HepG2 (cell line): Measurements from ENCODE around the gene MEGF11. TPM values are rescaled to one million over a fixed set of nuclear protein-coding genes. Genes with fewer than 3 reads are reported as not detected.

Experiments
- ATAC-seq: fragments of 200-7000 bp; cut with Tn5 transposase; 3 replicates; pipeline ENCODE4 v1.9.1; 2020; ENCODE audit warnings: mild to moderate bottlenecking, moderate library complexity
- BruUV-seq: library from RNA; stranded (reverse); fragments of 400-500 nt; replicated peaks from 2 replicates; lab custom pipeline; 2021; lab: Mats Ljungman, UMichigan
- CTCF ChIA-PET: fragments of 300-600 bp; formaldehyde crosslinking; extraction: SDS; loops from one replicate; lab custom pipeline; 2021; ENCODE audit warnings: low total read pairs, inconsistent platforms, low intra/inter-chr PET ratio; lab: Yijun Ruan, JAX
- POLR2A ChIA-PET: fragments of 350-600 bp; sonication (Branson Sonifier 250); formaldehyde crosslinking; loops from one replicate; lab custom pipeline; 2020; ENCODE audit warnings: antibody characterized with exemption, inconsistent platforms; lab: Yijun Ruan, JAX
- DNase-seq: peaks from one replicate; pipeline ENCODE4 v3.0.0-alpha.2; 2015; ENCODE audit warnings: low spot score
- FAIRE-seq: peaks from 3 replicates; lab custom pipeline; 2011; peaks lifted over from hg19 to GRCh38; lab: Jason Lieb, UNC
- H2AFZ ChIP-seq: one replicate; pipeline ENCODE4 v1.6.1; 2011; ENCODE audit warnings: low read length, inconsistent platforms
- H3K27ac ChIP-seq: fragments of 300-600 bp; 3 replicates; pipeline ENCODE4 v1.8.0; 2011; ENCODE audit warnings: mixed run types, mild to moderate bottlenecking, mixed read lengths, low read length, inconsistent platforms; ENCODE audit not compliant: insufficient read depth; ENCODE audit errors: extremely low read length
- H3K27me3 ChIP-seq, 2 experiments: fragments of 200-600 bp in 1 of 2; 2 replicates in 1 of 2; 3 replicates in 1 of 2; pipeline versions ENCODE4 v1.6.0 to v1.8.0; 2011; ENCODE audit warnings: low read length in 2 of 2, mild to moderate bottlenecking in 2 of 2, moderate library complexity in 2 of 2, inconsistent platforms in 1 of 2; ENCODE audit not compliant: insufficient read depth in 2 of 2, control insufficient read depth in 1 of 2
- H3K36me3 ChIP-seq, 2 experiments: fragments of 200-600 bp in 1 of 2; replicated peaks in 1 of 2; 2 replicates in 1 of 2; 3 replicates in 1 of 2; pipeline versions ENCODE4 v1.5.1 to v1.8.0; 2011; ENCODE audit warnings: low read length in 2 of 2, inconsistent platforms in 1 of 2; ENCODE audit not compliant: insufficient read depth in 2 of 2, control insufficient read depth in 1 of 2
- H3K4me1 ChIP-seq: 2 replicates; pipeline ENCODE4 v1.5.1; 2012; ENCODE audit warnings: low read length, inconsistent platforms; ENCODE audit not compliant: insufficient read depth
- H3K4me2 ChIP-seq: 2 replicates; pipeline ENCODE4 v1.6.0; 2011; ENCODE audit warnings: low read depth, low read length, inconsistent platforms
- H3K4me3 ChIP-seq, 3 experiments: fragments of 200-600 bp in 1 of 3; sonication (generic), shearing (Covaris generic) in 1 of 3; replicated peaks in 1 of 3; 2 replicates each; pipeline ENCODE4 v1.5.1; 2011 to 2016; ENCODE audit warnings: low read length in 3 of 3, inconsistent platforms in 2 of 3, low read depth in 2 of 3, mild to moderate bottlenecking in 2 of 3, control low read depth in 1 of 3, mixed read lengths in 1 of 3; ENCODE audit not compliant: insufficient read depth in 1 of 3
- H3K79me2 ChIP-seq: one replicate; pipeline ENCODE4 v1.6.1; 2011; ENCODE audit warnings: low read length, inconsistent platforms; ENCODE audit not compliant: insufficient read depth
- H3K9ac ChIP-seq: 2 replicates; pipeline ENCODE4 v1.6.0; 2011; ENCODE audit warnings: mild to moderate bottlenecking, low read depth, low read length, inconsistent platforms; ENCODE audit not compliant: insufficient read depth
- H3K9me3 ChIP-seq: 2 replicates; pipeline ENCODE4 v1.5.1; 2012; ENCODE audit warnings: mild to moderate bottlenecking, low read length
- H4K20me1 ChIP-seq: 2 replicates; pipeline ENCODE4 v1.6.0; 2011; ENCODE audit warnings: inconsistent platforms, mild to moderate bottlenecking, low read length, moderate library complexity; ENCODE audit not compliant: insufficient read depth
- ARID3A ChIP-seq: IDR thresholded peaks from 2 replicates; pipeline ENCODE4 v1.6.1; 2012; ENCODE audit warnings: low read depth, low read length, improper control_type of control experiment
- DRAP1 ChIP-seq: IDR thresholded peaks from 2 replicates; pipeline ENCODE4 v1.6.1; 2016; ENCODE audit warnings: missing genetic modification reagents, missing compliant biosample characterization
- KLF16 ChIP-seq, 2 experiments: sonication (generic) in 1 of 2; formaldehyde crosslinking in 1 of 2; IDR thresholded peaks; 2 replicates each; pipeline versions ENCODE4 v1.6.1 to v1.8.0; 2016 to 2023; ENCODE audit warnings: missing genetic modification reagents in 2 of 2, missing compliant biosample characterization in 1 of 2
- MBD4 ChIP-seq: IDR thresholded peaks from 2 replicates; pipeline ENCODE4 v1.6.1; 2012; ENCODE audit warnings: low read length, inconsistent platforms, borderline replicate concordance
- NCOR1 ChIP-seq: fragments of 200-600 bp; sonication (generic); IDR thresholded peaks from 2 replicates; pipeline ENCODE4 v1.7.0; 2017; ENCODE audit warnings: antibody characterized with exemption, low read length, borderline replicate concordance
- NPAS2 ChIP-seq: sonication (generic); formaldehyde crosslinking; IDR thresholded peaks from 2 replicates; pipeline ENCODE4 v1.8.0; 2022; ENCODE audit warnings: mild to moderate bottlenecking, missing genetic modification reagents, borderline replicate concordance
- NR0B2 ChIP-seq: sonication (generic); formaldehyde crosslinking; IDR thresholded peaks from 2 replicates; pipeline ENCODE4 v1.4.0; 2020; ENCODE audit warnings: mild to moderate bottlenecking, missing genetic modification reagents
- RORA ChIP-seq: sonication (generic); formaldehyde crosslinking; IDR thresholded peaks from 2 replicates; pipeline ENCODE4 v1.5.0; 2020; ENCODE audit warnings: mild to moderate bottlenecking, missing genetic modification reagents, moderate library complexity
- TIGD3 ChIP-seq: sonication (generic); formaldehyde crosslinking; IDR thresholded peaks from 2 replicates; pipeline ENCODE4 v1.5.1; 2020; ENCODE audit warnings: mild to moderate bottlenecking, missing genetic modification reagents, borderline replicate concordance
- ZBTB33 ChIP-seq: sonication (generic); formaldehyde crosslinking; IDR thresholded peaks from 2 replicates; pipeline ENCODE4 v1.4.0; 2020; ENCODE audit warnings: missing genetic modification reagents
- ZNF564 ChIP-seq: sonication (generic); formaldehyde crosslinking; IDR thresholded peaks from 2 replicates; pipeline ENCODE4 v1.8.1; 2023; ENCODE audit warnings: mild to moderate bottlenecking, missing genetic modification reagents
- ZNF619 ChIP-seq: sonication (generic); formaldehyde crosslinking; IDR thresholded peaks from 2 replicates; pipeline ENCODE4 v1.4.0; 2020; ENCODE audit warnings: mild to moderate bottlenecking, missing genetic modification reagents
- WGBS: methylation state at CpG from one replicate; pipeline ENCODE4 v1.1.6; 2017; ENCODE audit warnings: low lambda C conversion rate; 5-methylcytosine and 5-hydroxymethylcytosine counted together
- in situ Hi-C: cut with HindIII; loops from 2 replicates; pipeline ENCODE4 v1.10.0; 2017; ENCODE audit warnings: low pct_unique_long_range_greater_than_20kb; ENCODE audit not compliant: extremely low pct_ligation_motif_present
- intact Hi-C: fragments of 100-400 bp; cut with micrococcal nuclease; formaldehyde crosslinking; loops from one replicate; pipeline ENCODE4 v1.10.0; 2022; ENCODE audit not compliant: unreplicated experiment
- polyA plus RNA-seq, 8 experiments: library from polyadenylated mRNA; depleted of rRNA in 3 of 8; stranded (reverse) in 7 of 8; unstranded in 1 of 8; fragments of >200 nt; fragmentation: Illumina TruSeq in 4 of 8; extraction: Trizol in 4 of 8; gene quantifications; 2 replicates each; pipeline versions ENCODE4 v1.2.1 to v1.2.3, GENCODE V29; 2011 to 2016; ENCODE audit warnings: low read depth in 4 of 8, missing spikeins in 1 of 8, mixed read lengths in 1 of 8; ENCODE audit not compliant: insufficient read depth in 1 of 8
- total RNA-seq, 5 experiments: library from RNA; depleted of rRNA; stranded (reverse); fragments of >200 nt; fragmentation: Illumina TruSeq; extraction: Trizol; gene quantifications; 2 replicates each; pipeline ENCODE4 v1.2.3, GENCODE V29; 2016; ENCODE audit warnings: low read depth in 1 of 5

Gene MEGF11
- total and polyA plus RNA-seq, 2 of the 13 experiments (the other 11 are each of a cell fraction or from before 2014, with no cell fraction given) = not detected

GRCh38 chr15:65912235-65912634 lies 341.3 kb downstream of the MEGF11 start (continued):
- TF ChIP-seq ARID3A (no peak), NPAS2 (no peak), MBD4 (no peak)

GRCh38 chr15:65910341-65910740 lies 343.2 kb downstream of the MEGF11 start:
- in situ Hi-C loops = no loop called here
- Histone ChIP-seq H4K20me1 (no peaks in the 10 kb centered on the region), H3K4me3 (no peak overlapping the region), H3K27me3 (no peaks in the 10 kb centered on the region), H3K9ac (no peak overlapping the region), H3K79me2 (no peaks in the 10 kb centered on the region), H3K4me2 (no peak overlapping the region), H3K27ac (no peak overlapping the region), H3K9me3 (no peaks in the 10 kb centered on the region), H3K36me3 (peaks cover 0 to 22% of the 10 kb centered on the region in 2 experiments; a peak in 4 of 5 replicates), H3K4me1 (peaks cover 2% of the 10 kb centered on the region), H2AFZ (no peak overlapping the region)
- WGBS = 96% methylated on average over 4 of the region's 4 CpGs
- no peak for FAIRE-seq
- BruUV-seq = no TSS peak
- TF ChIP-seq NCOR1 = no peak
- TF ChIP-seq NR0B2 (CRISPR knock-in tag) = no peak
- no peak for TF ChIP-seq TIGD3 (CRISPR knock-in tag)
- no peak for TF ChIP-seq ZNF564 (CRISPR knock-in tag)
- TF ChIP-seq ZNF619 (CRISPR knock-in tag) = no peak
- TF ChIP-seq DRAP1 (CRISPR knock-in tag) = no peak
- no peak for TF ChIP-seq RORA (CRISPR knock-in tag)
- no peak for TF ChIP-seq KLF16 (CRISPR knock-in tag; IDR thresholded peaks at IDR 0.05)
- no peak for TF ChIP-seq ZBTB33 (CRISPR knock-in tag)
- ChIA-PET POLR2A (no interaction called here), CTCF (no interaction called here)
- ATAC-seq = no peak
- DNase-seq = no peak
- intact Hi-C loops = loop anchor here (10.0 kb wide), 1 partner anchor 174 kb away; no protein-coding TSS in a partner anchor
